ENCODE measurements around the gene KRTAP2-3. TPM values are rescaled to one million over a fixed set of nuclear protein-coding genes. Genes with fewer than 3 reads are reported as not detected.

KRTAP2-3 gene
- polyA plus RNA-seq, 3 donors: not detected

Other genes starting within 250 kb of the KRTAP2-3 start
- gene KRT10, start 237.5 kb downstream of the KRTAP2-3 start, polyA plus RNA-seq (ENCODE audit: insufficient read length in 3 of 3): 10 to 100 TPM; 33.0 to 44.7 (median 41.0) TPM
- not detected for gene KRT12, start 192.9 kb downstream of the KRTAP2-3 start, polyA plus RNA-seq (ENCODE audit: insufficient read length in 3 of 3)
- under 1 TPM in 2 of 3 donors, not detected in 1; 0.17 to 0.37 TPM for gene KRT20, start 174.9 kb downstream of the KRTAP2-3 start, polyA plus RNA-seq (ENCODE audit: insufficient read length in 3 of 3)
- 1 to 10 TPM in 2 of 3 donors, under 1 TPM in 1; 0.45 to 2.2 (median 2.0) TPM for gene KRT23, start 122.5 kb downstream of the KRTAP2-3 start, polyA plus RNA-seq (ENCODE audit: insufficient read length in 3 of 3)
- not detected for gene KRT39, start 93.2 kb downstream of the KRTAP2-3 start, polyA plus RNA-seq (ENCODE audit: insufficient read length in 3 of 3)
- gene KRT40, start 75.8 kb downstream of the KRTAP2-3 start, polyA plus RNA-seq (ENCODE audit: insufficient read length in 3 of 3): not detected
- not detected for gene KRTAP3-3, start 66.0 kb downstream of the KRTAP2-3 start, polyA plus RNA-seq (ENCODE audit: insufficient read length in 3 of 3)
- not detected for gene KRTAP3-2, start 60.2 kb downstream of the KRTAP2-3 start, polyA plus RNA-seq (ENCODE audit: insufficient read length in 3 of 3)
- not detected for gene KRTAP3-1, start 51.0 kb downstream of the KRTAP2-3 start, polyA plus RNA-seq (ENCODE audit: insufficient read length in 3 of 3)
- not detected for gene KRTAP1-5, start 32.9 kb downstream of the KRTAP2-3 start, polyA plus RNA-seq (ENCODE audit: insufficient read length in 3 of 3)
- gene KRTAP1-4, start 29.9 kb downstream of the KRTAP2-3 start, polyA plus RNA-seq (ENCODE audit: insufficient read length in 3 of 3): not detected
- gene KRTAP1-3, start 25.2 kb downstream of the KRTAP2-3 start, polyA plus RNA-seq (ENCODE audit: insufficient read length in 3 of 3): not detected
- not detected for gene KRTAP1-1, start 18.7 kb downstream of the KRTAP2-3 start, polyA plus RNA-seq (ENCODE audit: insufficient read length in 3 of 3)
- not detected for gene KRTAP2-1, start 12.8 kb downstream of the KRTAP2-3 start, polyA plus RNA-seq (ENCODE audit: insufficient read length in 3 of 3)
- gene KRTAP2-2, start 4.9 kb downstream of the KRTAP2-3 start, polyA plus RNA-seq (ENCODE audit: insufficient read length in 3 of 3): not detected
- gene KRTAP2-4, start 5.8 kb upstream of the KRTAP2-3 start, polyA plus RNA-seq (ENCODE audit: insufficient read length in 3 of 3): not detected
- gene KRTAP4-7, start 24.0 kb upstream of the KRTAP2-3 start, polyA plus RNA-seq (ENCODE audit: insufficient read length in 3 of 3): not detected
- gene KRTAP4-8, start 38.0 kb upstream of the KRTAP2-3 start, polyA plus RNA-seq (ENCODE audit: insufficient read length in 3 of 3): not detected
- gene KRTAP4-16, start 42.1 kb upstream of the KRTAP2-3 start, polyA plus RNA-seq (ENCODE audit: insufficient read length in 3 of 3): not detected
- gene KRTAP4-9, start 45.3 kb upstream of the KRTAP2-3 start, polyA plus RNA-seq (ENCODE audit: insufficient read length in 3 of 3): not detected
- gene KRTAP4-11, start 58.3 kb upstream of the KRTAP2-3 start, polyA plus RNA-seq (ENCODE audit: insufficient read length in 3 of 3): not detected
- not detected for gene KRTAP4-12, start 64.1 kb upstream of the KRTAP2-3 start, polyA plus RNA-seq (ENCODE audit: insufficient read length in 3 of 3)
- gene KRTAP4-6, start 80.4 kb upstream of the KRTAP2-3 start, polyA plus RNA-seq (ENCODE audit: insufficient read length in 3 of 3): not detected
- not detected for gene KRTAP4-5, start 89.7 kb upstream of the KRTAP2-3 start, polyA plus RNA-seq (ENCODE audit: insufficient read length in 3 of 3)
- not detected for gene KRTAP4-4, start 100.6 kb upstream of the KRTAP2-3 start, polyA plus RNA-seq (ENCODE audit: insufficient read length in 3 of 3)
- gene KRTAP4-3, start 108.1 kb upstream of the KRTAP2-3 start, polyA plus RNA-seq (ENCODE audit: insufficient read length in 3 of 3): not detected
- not detected for gene KRTAP4-2, start 118.1 kb upstream of the KRTAP2-3 start, polyA plus RNA-seq (ENCODE audit: insufficient read length in 3 of 3)
- gene KRTAP4-1, start 124.8 kb upstream of the KRTAP2-3 start, polyA plus RNA-seq (ENCODE audit: insufficient read length in 3 of 3): not detected
- not detected for gene KRTAP9-1, start 129.8 kb upstream of the KRTAP2-3 start, polyA plus RNA-seq (ENCODE audit: insufficient read length in 3 of 3)
- gene KRTAP9-2, start 166.5 kb upstream of the KRTAP2-3 start, polyA plus RNA-seq (ENCODE audit: insufficient read length in 3 of 3): not detected
- not detected for gene KRTAP9-3, start 172.3 kb upstream of the KRTAP2-3 start, polyA plus RNA-seq (ENCODE audit: insufficient read length in 3 of 3)
- not detected for gene KRTAP9-8, start 177.9 kb upstream of the KRTAP2-3 start, polyA plus RNA-seq (ENCODE audit: insufficient read length in 3 of 3)
- not detected for gene KRTAP9-4, start 189.6 kb upstream of the KRTAP2-3 start, polyA plus RNA-seq (ENCODE audit: insufficient read length in 3 of 3)
- not detected for gene KRTAP9-9, start 195.3 kb upstream of the KRTAP2-3 start, polyA plus RNA-seq (ENCODE audit: insufficient read length in 3 of 3)
- gene KRTAP9-6, start 205.3 kb upstream of the KRTAP2-3 start, polyA plus RNA-seq (ENCODE audit: insufficient read length in 3 of 3): under 1 TPM; 0.10 to 0.14 (median 0.11) TPM
- not detected for gene KRTAP9-7, start 215.6 kb upstream of the KRTAP2-3 start, polyA plus RNA-seq (ENCODE audit: insufficient read length in 3 of 3)
- not detected for gene KRTAP29-1, start 242.7 kb upstream of the KRTAP2-3 start, polyA plus RNA-seq (ENCODE audit: insufficient read length in 3 of 3)
- not detected for gene KRTAP16-1, start 249.2 kb upstream of the KRTAP2-3 start, polyA plus RNA-seq (ENCODE audit: insufficient read length in 3 of 3)